ENCODE measurements around the gene SLC25A41. TPM values are rescaled to one million over a fixed set of nuclear protein-coding genes. Genes with fewer than 3 reads are reported as not detected.

Gene SLC25A41
- not detected for total RNA-seq

- TF ChIP-seq, protein P1, sequence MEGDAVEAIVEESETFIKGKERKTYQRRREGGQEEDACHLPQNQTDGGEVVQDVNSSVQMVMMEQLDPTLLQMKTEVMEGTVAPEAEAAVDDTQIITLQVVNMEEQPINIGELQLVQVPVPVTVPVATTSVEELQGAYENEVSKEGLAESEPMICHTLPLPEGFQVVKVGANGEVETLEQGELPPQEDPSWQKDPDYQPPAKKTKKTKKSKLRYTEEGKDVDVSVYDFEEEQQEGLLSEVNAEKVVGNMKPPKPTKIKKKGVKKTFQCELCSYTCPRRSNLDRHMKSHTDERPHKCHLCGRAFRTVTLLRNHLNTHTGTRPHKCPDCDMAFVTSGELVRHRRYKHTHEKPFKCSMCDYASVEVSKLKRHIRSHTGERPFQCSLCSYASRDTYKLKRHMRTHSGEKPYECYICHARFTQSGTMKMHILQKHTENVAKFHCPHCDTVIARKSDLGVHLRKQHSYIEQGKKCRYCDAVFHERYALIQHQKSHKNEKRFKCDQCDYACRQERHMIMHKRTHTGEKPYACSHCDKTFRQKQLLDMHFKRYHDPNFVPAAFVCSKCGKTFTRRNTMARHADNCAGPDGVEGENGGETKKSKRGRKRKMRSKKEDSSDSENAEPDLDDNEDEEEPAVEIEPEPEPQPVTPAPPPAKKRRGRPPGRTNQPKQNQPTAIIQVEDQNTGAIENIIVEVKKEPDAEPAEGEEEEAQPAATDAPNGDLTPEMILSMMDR (IDR thresholded peaks at IDR 0.05; ENCODE audit: low read depth) = no peak
Observed at GRCh38 chr19:6433663-6434062, at the start of gene SLC25A41. TSS of gene SLC25A41 (minus strand) at chr19:6433763. CDS start at chr19:6433693, 70 bp downstream.

DNA sequence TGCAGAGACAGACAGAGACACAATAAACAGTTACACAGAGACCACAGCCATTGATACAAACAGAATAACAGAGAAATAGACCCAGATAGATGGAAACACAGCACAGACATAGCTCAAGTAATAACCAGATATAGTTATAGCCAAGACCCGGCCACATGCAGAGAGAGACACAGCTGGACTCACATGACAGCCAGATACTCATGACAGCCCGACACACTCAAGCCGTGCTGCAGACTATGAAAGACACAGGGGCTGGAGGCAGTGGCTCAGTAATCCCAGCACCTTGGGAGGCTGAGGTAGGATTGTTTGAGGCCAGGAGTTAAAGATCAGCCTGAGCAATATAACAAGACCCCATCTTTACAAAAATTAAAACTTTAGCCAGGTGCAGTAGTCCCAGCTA lies 49.7 kb upstream of the SLC25A41 start:
- TF ChIP-seq, protein P1 (IDR thresholded peaks at IDR 0.05; ENCODE audit: low read depth) = no peak

GRCh38 chr19:6482343-6482686 lies 48.8 kb upstream of the SLC25A41 start:
- TF ChIP-seq, protein P1 (IDR thresholded peaks at IDR 0.05; ENCODE audit: low read depth) = no peak

- TF ChIP-seq, protein P1 (IDR thresholded peaks at IDR 0.05; ENCODE audit: low read depth) = no peak
Observed at GRCh38 chr19:6481541-6482342, 48.2 kb upstream of the SLC25A41 start, which contains the start of gene DENND1C. TSS of gene DENND1C (minus strand) at chr19:6481787. CDS start at chr19:6481695, 92 bp downstream.

GRCh38 chr19:6480848-6481415 lies 47.4 kb upstream of the SLC25A41 start:
- TF ChIP-seq, protein P1 (IDR thresholded peaks at IDR 0.05; ENCODE audit: low read depth) = no peak

GRCh38 chr19:6479836-6480398 lies 46.4 kb upstream of the SLC25A41 start:
- TF ChIP-seq, protein P1 (IDR thresholded peaks at IDR 0.05; ENCODE audit: low read depth) = no peak

- TF ChIP-seq, protein P1 (IDR thresholded peaks at IDR 0.05; ENCODE audit: low read depth) = no peak
Observed at GRCh38 chr19:6478815-6479214, 45.3 kb upstream of the SLC25A41 start.

All from subcutaneous adipose tissue (tissue), 4 donors.